GM19468 (cell line): ENCODE results near the gene SLC6A6.

Experiments used
- ATAC-seq: cut with Tn5 transposase; IDR thresholded peaks from one replicate; pipeline ENCODE4 v1.9.1; 2021; ENCODE audit warnings: mild to moderate bottlenecking, moderate library complexity, moderate number of reproducible peaks; ENCODE audit not compliant: unreplicated experiment; ENCODE audit errors: extremely low read depth

The SLC6A6 gene

DNA sequence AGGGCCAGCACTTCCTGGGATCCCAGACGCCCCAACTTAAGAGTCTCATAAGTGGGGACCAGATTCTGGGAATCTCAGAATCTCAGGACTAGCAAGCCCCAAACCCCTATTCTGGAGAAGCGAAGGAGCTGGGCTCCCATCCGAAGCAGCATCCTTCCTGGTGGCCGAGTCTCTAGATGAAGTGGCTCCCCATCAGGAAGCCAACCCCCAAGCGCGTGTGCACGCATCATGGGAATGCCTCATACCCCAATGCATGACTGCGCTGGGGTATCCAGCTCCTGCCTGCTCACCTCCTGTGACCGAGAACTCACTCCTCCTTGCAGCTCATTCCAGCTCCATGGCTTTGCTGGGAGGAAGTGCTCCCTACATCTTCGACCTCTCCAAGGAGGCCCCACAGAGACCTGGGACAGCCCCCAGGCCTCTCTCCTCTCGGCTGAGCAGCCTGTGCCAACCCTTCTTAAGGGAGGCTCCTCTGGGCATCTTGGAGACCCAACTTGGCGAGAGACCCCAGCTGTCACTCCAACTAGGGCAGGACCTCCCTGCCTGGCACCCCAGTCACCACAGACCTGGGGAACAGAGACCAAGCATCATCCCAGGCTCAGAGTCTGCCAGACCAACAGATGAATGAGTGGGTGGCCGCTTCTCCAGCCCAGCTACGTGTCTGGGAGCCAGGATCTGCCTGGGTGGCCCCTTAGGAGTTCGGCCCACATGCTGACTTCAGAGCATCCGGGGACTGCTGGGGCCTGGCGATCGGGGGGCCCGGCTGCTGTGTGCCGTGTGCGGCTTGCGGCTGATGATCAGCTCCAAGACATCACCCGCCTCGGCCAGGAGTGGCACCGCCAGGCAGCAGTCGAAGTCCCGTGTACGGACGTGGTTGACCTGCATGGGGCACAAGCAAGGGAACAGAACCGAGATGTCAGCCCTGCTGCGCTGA is 90.8 kb downstream of the SLC6A6 start:
- no peak for ATAC-seq

DNA sequence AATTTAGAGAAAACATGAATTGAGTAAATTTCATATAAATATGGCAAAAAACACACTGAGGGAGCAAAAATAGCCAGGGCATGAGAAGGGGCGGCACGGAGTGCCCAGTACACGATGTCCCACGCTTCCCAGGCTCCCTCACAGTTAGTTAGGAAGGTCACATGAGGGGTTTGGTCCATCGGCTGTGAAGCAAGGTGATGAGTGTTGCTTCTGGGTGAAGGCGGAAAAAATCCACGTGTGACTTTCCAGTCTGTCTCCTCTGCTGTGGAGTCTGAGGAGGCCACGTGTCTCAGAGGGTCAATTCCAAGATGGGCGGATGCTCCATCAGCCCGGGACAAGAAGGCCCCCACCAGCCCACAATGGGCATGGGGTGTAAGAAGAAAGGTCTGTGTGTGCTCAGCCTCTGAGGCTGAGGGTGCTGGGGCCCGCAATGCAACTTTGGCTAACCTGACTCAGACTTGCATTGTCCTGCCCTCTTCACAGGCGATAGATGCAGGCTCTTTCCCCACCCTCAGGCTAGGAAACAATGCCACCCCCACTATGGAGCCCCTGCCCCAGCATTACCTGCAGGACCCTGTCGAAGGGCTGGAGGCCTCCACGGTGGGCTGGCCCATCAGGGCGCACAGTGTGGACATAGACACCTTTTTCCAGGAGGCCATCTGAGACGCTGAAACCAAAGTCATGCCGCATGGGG is 92.0 kb downstream of the SLC6A6 start:
- no peak for ATAC-seq

DNA sequence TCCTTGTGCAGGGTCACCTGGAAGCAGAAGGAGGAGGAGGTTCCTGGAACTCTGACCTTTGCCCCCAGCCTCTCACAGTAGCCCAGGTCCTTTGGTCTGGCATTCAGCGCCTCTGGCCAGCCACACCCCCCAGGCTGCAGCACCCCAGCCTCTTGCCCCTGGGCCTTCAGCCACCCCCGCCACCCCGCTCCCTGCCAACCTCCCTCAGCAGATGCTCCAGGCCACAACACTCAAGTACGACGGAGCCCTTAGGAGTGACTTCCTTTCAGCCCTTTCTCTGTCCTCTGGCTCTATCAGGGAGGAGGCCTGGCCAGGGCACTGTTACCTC is 92.5 kb downstream of the SLC6A6 start:
- no peak for ATAC-seq

DNA sequence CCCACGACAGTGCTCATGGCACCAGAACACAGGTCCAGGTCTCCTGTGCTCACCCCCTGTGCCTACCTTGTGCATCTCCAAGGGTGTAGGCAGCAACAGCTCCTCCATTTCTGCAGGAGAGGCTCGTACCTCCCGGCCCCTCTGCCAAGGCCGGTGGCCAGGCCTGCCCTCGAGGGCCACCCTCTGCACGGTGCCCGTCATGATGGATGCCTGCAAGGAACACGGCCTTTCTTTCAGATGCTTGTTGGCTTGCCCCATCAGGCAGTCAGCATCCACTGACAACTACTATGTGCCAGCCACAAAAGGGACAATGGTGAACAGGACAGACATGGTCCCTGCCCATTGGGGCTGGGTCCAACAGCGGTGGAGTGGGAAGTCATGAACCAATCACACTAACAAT is 93.9 kb downstream of the SLC6A6 start:
- no peak for ATAC-seq

DNA sequence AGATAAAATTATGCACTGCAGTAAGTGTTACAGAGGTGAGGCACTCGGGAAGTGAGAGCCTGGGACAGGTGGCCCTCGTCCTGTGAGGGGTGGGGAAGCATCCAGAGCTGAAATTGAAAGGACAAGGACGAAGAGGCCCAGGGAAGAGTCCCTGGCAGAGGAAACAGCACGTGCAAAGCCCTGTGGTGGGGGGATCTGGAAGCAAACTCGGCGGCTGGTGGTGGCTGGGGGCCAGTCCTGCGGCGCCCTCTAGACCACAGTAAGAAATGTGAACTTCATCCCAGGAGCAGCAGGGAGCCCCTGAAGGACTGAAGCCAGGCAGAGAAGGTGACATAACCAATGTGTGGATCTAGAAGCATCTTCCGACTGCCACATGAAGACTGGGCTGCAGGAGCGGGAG is 94.9 kb downstream of the SLC6A6 start:
- ATAC-seq, result no peak

DNA sequence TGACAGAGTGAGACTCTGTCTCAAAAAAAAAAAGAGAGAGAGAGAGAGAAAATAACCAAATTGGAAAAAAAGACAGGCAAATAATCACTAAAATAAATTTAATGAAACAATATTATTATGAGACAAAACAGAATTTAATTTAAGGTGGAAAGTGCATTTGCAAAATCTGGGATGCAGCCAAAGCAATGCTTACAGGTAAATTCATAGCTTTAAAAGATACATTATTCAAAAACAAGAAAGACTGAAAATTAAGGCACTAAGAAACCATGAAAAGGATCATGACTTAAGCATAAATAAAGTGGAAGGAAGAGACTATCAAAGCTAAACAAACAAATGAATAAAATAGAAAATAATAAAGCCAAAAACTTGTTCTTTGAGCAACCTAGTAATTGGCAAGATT is 100.1 kb downstream of the SLC6A6 start:
- ATAC-seq, result no peak

DNA sequence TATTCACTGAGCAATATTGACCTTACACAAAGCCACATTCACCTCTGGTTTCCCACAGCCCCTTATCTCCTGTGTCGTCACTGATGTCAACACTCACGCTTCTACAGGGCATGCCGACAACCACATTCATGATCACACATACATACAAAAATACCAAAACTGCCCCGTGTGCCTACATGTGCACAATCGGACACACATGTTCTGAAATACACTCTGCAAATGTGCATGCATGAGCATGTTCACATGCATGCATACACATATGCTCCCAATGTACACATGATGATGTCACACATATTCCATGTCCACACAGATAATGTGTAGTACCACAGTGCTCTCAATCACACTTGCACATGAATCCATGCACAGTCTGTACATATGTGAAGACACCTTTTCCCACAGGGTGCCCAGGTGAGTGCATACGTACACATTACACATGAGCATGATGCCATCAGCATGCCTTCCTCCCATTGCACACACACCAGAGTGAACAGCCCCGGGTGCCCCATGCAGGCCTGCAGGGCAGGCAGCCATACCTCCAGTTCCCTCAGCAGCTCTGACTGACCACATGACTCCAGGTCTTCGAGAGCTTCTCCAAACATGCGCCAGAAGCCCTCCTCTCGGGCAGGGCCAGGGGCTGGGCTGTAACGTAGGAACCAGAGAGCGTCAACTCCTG is 100.8 kb downstream of the SLC6A6 start:
- ATAC-seq, result no peak

DNA sequence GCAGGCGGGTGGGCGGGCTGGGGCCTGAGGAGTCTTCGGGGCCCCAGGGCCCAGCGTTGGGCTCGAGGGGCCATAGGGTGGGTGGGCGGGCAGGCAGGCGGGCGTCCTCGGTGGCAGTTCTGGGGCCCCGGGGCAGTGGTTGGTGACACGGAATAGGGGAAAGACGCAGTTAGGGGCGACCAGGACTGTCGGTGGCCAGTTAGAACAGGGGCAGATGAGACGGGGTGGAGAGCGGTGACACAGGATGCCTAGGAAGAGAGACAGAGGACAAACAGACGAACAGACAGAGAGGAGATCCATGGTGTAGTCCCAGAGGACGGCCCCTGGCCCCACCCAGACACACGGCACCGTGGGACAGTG is 101.3 kb downstream of the SLC6A6 start:
- no peak for ATAC-seq

DNA sequence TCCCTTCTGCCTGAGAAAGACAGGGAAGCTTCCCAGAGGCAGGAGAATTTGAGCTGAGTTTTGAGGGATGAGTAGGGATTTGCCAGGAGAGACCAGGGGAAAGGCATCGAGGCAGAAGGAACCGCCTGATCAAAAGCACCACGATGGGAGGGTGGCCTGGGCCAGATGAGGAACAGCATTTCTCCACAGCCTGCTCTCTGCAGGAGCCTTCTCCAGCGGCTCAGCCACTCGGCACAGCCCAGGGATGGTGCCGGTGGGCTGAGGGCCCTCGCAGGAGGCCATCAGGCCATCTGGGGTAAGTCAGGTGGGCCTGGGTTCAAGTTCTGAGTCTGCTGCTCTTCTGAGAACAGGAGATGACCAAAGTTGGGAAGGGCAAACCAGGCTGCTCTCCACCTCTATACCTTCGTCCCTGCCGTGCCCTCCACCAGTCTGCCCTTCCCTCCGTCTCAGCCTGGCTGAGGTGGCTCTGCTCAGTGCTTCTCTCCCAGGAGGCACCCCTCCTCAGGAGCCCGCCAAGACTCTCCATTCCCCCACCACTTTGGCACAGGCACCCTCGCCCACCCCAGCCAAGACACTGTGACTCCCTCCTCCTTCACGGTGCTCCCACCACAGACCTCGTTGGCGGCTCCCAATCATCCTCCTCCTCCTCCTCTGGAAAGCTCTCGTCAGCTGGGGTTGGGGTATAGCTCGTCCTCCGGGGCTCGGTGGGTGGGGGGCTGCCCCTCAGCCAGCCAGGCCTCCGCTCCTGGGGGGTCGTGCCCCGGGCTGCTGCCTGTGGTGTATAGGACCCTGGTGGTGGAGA is 102.8 kb downstream of the SLC6A6 start:
- ATAC-seq, result no peak

DNA sequence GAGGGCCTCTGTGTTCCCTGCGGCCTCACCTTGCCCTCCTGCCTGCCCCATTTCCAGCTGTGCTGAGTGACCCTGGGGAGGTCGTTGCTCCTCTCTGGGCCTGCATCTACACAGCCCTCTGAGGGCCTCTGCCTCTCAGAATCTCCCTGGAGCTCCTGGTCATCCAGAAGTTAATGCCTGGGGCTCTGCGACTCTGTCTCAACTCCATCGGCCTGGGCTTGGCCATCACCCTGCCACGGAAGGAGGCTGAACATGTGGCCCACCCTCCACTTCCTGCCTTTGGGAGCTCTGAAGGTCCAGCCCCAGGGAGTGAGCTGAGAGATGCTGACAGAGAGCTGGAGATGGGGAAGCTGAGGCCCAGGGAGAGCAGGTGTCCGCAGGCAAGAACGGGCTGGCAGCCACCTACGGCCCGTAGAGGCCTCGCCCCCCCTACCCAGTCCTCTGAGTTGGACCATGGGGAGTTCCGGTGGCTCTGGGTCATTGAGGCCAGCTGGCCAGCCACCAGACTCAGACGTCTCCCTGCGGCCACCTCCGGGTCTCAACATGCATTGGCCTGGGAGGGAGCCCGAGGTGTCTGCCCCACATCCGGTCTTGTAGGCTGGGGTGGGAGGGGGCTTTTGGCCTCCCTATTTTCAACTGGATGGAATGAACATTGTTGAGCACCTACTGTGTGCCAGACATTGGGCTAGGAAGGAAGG is 103.5 kb downstream of the SLC6A6 start:
- ATAC-seq, result no peak

DNA sequence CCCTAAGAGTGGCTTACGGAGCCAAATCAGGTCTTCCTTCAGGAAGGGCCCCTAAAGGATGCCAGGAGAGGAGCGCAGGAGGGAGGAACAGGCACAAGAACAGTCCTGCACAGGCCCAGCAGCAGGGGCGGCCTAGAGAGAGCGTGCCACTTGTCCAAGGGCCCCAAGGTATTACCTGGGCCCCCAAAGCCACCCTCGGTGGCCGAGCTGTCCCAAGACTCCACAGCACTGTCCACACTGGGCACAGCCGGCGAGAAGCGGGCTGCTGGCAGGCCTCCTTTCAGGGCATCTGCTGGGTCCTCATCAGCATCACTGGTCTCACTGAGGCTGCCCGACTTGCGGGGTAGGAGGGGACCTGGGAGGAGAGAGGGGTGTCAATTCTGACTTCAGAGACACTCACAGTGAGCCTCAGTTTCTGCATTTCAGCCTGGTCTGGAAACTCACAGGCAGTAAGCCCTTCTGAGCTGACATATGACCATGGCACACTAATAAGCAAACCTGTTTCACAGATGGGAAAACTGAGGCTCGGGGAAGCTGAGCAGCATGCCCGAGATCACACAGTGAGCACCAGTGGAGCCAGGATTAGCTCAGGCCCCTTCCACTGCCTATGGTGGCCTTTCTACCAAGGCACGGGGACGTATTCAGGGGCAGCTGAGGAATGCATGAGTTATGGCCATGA is 104.4 kb downstream of the SLC6A6 start:
- no peak for ATAC-seq

DNA sequence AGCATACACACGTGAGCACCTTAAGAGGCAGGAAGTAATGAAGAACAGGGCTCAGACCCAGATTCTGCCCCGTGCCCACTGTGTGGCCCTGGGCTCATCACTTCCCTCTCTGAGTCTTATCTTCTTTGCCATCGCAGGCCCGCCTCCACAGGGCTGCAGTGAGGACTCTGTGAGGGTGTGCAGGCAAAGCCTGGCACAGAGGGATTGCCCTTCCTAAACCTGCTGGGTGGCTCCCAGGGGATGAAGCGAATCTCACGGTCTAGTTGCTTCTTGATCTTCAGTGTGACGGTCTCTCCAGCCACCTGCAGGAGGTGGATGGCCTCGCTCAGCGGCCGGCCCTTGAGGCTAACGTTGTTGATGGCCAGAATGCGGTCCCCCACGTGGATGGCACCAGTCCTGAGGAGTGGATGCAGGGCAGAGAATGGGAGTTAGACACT is 104.9 kb downstream of the SLC6A6 start:
- ATAC-seq, result no peak

DNA sequence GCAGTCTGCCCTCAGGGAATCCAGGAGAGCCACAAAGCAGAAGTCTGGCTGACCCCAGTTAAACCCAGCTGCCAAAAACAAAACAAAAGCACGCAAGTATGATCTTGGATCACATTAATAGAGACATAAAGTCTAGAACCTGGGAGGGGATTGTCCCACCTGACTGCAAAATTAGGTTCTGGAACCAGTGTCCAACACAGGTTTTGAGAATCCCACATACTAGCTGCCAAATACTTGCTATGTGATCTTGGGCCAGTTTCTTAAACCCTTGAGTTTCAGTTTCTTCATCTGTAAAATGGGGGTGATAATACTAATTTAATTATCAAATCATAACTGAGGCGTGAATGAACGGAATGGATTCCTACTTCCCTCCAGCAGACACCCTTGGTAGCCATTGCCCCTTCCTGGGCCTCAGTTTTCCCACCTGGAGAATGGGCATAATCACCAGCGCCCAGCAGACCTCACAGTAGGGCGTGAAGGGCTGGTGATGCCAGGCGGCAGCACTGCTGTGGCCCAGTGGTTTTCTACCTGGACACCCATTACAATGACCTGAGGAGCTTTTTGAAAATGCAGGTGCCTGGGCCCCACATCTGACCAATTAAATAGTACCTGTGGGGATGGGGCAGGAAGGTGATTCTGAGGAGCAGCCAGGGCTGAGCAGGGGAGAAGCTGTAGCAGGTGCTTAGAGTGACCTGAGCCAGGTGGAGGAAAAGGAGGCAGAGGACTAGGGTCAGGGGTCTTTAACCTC is 105.5 kb downstream of the SLC6A6 start:
- ATAC-seq, result no peak

DNA sequence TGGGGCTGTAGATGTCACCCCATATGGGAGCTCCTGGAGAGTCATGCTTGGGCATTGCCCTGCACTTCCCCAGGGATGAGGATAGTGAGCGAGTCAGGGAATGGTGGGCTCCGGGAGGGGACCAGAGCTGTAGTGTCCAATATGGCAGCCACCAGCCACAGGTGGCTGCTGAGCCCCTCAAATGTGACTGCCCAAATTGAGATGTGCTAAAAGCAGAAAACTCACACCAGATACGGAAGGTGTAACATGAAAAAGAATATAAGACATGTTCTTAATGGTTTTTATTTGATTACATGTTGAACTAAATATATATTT is 106.1 kb downstream of the SLC6A6 start:
- ATAC-seq, result no peak

DNA sequence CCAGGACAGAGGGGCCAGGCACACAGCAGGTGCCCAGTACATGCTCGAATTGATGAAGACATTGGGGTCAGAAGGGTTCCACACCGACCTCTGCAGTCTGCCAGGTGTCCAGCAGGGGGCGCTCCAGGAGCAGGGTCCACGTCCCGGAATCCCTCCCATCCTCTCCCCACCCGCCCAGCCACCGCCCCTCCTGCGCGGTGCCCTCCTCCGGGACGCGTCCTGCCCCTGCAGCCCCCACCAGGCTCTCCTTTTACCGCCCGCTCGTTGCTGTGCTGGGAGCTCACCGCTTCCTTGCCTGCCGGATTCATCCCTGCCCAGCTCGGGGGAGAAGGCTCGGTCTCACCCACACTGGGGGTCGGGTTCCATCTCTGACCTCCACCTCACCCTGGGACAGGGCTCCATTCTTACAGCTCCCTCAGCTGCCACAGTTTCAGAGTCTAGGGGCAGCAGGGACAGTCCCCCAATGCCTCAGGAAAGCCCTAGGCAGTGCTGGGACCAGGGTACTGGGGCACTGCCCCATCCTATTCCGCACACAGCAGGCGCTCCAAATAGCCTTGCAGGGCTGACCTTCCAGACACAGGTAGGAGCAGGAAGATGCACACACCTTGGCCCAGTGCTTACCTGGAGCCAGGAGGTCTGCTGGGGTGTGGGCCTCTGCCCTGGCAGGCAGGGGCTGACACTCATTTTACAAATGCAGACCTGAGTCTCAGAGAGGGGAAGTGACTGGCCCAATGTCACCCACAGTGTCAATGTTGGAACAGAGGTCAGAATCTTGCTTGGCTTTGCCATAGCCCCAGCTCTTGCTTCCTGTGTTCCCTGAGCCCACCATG is 106.8 kb downstream of the SLC6A6 start:
- ATAC-seq, result no peak

DNA sequence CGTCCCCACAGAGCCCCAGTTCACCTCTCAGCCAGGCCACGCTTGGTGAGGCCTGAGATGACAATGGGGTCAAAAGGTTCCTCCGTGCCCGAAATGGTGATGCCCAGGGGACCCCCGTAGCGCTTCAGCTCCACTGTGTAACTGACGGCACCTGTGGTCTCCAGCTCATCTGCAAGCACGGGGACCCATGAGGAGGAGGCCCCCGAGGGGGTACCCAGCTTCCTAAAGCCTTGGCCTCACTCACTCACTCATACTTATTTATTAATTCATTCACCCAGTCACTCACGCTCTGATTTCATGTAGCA is 107.3 kb downstream of the SLC6A6 start:
- ATAC-seq, result no peak

DNA sequence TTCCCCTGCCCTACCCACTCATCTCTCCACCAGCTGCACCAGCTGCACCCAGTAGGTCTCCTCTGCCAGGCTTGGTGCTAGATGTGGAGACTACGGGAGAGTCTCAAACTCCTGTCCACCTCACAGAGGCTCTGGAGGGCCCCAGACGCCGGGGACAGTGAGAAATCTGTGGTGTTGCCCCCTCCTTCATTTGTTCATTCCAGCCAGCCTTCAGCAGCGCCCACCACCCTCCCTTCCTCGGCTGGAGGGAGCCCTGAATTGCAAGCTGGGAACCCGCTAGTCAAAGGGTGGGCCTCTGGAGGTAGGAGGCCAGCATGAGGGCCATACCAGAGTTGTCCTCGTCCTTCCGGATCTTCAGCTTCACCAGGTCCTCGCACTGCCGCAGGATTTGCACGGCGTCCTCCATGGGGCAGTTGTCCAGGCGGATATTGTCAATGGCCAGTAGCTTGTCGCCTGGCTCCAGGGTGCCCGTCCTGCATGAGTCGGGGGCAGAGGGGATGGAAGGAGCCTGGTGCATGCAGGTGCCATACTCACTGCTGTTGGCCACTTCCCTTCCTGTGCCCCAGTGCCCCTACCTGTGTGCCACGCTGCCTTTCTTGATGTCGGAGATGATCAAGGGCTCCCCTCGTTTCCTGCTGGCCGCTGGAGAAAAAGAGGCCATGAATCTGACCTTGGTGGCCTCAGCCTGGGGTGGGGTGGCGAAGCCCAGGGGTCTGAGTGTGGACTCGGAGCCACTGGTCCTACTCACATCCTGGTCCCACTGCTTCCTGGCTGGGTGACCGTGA is 108.6 kb downstream of the SLC6A6 start:
- no peak for ATAC-seq
